Stimulated activated naive CD8-positive, alpha-beta T cell treated with anti-CD3 and anti-CD28 coated beads, Interleukin-15, Interleukin-2, amounts not matched to agents 100 U/mL and 50 U/mL, for 24 hours (primary cell): ENCODE data around the gene GZMM.

Source experiments
- ATAC-seq: fragments of 150-1000 bp; cut with Tn5 transposase; one replicate; pipeline ENCODE4 v1.10.0; 2021
- DNase-seq: peaks from one replicate; pipeline ENCODE4 v3.0.0; 2021

The GZMM gene

DNA sequence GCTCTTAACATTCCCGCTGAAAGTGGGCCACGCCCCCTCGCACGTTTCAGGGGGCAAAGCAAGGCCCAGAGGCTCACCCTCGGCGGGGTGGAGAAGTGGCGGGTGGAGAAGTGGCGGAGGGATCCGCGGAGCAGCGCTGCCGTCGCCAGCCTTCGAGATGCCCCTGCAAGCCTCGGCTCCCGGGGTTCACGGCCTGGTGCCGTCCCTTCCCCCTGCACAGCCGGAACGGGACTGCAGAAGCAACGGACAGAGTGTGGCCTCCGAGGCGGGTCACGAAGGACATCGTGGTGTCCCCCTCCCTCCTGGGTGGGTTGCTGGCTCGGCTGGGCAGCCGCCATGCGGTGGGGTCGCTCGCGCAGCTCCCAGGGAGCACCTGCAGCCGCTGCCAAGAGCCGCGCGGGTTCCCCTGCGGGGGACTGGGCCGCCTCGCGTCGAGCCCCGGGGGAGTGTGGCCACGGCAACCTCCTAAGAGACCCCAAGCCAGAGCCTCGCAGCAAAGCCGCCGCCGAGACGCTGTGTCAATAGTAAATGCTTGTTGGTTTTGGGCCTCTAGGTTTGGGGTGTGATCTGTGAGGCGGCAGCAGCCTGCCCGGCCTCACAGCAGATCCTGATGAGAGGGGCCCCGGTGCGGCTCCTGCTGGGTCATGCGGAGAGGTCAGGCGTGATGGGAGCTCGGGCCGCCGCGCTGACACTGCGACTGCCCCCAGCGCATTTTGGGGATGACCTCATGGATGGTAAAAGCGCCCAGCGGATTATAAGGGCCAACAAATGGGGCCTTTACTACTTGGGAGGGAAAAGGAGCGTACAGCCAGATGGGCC, 31.1 kb upstream of the GZMM start:
- no peak for DNase-seq
- ATAC-seq = no peak

DNA sequence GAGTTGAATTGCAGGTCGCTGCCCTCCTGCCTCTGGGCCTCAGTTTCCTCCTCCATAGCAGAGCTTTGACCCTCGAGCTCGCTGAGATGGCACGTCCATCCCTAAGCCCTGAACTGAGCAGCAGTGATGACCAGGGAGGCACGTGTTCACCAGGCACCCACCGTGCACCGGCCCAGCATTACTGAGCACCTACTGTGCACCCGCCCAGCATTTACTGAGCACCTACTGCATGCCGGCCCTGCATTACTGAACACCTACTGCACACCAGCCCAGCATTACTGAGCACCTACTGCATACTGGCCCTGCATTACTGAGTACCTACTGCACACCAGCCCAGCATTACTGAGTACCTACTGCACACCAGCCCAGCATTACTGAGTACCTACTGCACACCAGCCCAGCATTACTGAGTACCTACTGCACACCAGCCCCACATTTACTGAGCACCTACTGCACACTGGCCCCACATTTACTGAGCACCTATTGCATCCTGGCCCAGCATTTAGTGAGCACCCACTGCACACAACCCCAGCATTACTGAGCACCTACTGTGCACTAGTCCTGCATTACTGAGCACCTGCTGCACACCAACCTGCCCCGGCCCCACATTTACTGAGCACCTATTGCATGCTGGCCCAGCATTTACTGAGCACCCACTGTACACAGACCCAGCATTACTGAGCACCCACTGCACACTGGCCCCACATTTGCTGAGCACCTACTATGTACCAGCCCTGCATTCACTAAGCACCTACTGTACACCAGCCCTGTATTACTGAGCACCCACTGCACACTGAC, 30.3 kb upstream of the GZMM start:
- no peak for ATAC-seq
- no peak for DNase-seq

DNA sequence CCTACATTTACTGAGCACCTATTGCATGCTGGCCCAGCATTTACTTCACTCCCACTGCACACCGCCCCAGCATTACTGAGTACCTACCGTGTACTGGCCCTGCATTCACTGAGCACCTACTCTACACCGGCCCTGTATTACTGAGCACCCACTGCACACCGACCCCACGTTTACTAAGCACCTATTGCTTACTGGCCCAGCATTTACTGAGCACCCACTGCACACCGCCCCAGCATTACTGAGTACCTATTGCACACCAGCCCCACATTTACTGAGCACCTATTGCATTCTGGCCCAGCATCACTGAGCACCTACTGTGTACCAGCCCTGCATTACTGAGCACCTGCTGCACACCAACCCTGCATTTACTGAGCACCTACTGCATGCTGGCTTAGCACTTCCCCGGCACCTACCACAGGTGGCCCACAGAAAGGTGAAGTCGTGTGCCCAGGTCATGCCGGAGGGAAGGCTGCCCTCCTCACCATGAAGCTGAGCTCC, 29.6 kb upstream of the GZMM start:
- no peak for ATAC-seq
- no peak for DNase-seq

DNA sequence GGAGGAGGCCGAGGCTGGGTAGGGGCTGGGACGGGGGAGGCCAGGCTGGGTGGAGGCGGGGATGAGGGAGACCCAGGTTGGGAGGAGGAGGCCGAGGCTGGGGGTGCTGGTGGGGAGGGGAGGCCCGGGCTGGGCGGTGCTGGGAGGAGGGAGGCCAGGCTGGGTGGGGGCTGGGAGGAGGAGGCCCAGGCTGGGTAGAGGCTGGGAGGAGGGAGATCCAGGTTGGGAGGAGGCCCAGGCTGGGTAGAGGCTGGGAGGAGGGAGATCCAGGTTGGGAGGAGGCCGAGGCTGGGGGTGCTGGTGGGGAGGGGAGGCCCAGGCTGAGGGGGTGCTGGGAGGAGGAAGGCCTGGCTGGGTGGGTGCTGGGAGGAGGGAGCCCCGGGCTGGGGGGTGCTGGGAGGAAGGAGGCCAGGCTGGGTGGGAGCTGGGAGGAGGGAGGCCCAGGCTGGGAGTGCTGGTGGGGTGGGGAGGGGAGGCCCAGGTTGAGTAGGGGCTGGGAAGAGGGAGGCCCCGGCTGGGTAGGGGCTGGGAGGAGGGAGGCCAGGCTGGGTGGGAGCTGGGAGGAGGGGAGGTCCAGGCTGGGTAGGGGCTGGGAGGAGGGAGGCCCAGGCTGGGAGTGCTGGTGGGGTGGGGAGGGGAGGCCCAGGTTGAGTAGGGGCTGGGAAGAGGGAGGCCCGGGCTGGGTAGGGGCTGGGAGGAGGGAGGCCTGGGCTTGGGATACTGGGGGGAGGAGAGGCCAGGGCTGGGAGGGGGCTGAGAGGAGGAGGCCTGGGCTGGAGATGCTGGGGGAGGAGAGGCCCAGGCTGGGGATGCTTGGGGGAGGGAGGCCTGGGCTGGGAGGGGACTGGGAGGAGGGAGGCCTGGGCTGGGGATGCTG, 25.9 kb upstream of the GZMM start:
- no peak for DNase-seq

DNA sequence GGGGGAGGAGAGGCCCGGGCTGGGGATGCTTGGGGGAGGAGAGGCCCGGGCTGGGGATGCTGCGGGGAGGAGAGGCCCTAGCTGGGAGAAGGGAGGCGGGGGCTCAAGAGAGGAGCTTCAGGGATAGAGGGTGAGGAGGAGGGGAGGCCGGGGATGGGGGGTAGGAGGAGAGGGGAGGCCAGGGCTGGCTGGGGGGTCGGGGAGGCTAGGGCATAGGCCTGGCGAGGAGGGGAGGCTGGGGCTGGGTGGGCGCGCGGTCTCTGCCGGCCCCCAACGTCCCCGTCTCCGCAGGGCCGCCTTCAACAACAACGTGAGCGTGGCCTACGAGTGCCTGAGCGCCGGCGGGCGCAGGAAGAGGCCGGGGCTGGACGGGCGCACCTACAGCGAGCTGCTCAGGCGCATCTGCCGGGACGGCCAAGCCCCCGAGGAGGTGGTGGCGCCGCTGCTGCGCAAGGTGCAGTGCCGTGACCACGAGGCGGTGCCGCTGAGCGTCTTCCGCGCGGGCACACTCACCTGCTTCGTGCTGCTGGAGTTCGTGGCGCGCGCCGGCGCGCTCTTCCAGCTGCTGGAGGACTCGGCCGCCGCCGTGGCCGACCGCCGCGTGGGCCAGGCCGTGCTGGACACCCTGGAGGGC, 25.1 kb upstream of the GZMM start:
- ATAC-seq (peak; percentile 81), DNase-seq (peak; percentile 63)

More for the DNA sequence above, 25.9 kb upstream of the GZMM start:
- peak; percentile 14 for ATAC-seq

DNA sequence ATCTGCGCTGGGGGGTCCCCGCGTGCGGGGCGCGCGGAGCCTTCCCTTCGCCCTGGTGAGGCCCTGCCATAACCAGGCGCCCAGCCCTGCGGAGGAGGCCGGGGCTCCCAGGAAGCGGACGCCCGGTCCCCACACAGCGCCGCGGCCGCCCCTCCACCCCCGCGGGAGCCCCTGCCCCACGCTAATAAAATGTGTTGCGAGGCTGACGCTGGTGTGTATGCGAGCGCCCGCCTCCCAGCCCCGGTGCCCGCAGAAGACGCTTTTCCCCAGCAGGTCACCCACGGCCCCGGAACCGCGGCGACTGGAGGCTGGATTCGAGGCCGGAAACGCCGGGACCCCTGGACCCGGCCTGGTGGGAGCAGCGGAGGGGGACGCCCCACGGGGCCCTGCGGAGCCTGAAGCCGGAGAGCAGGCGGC, 24.4 kb upstream of the GZMM start:
- no peak for DNase-seq
- no peak for ATAC-seq

DNA sequence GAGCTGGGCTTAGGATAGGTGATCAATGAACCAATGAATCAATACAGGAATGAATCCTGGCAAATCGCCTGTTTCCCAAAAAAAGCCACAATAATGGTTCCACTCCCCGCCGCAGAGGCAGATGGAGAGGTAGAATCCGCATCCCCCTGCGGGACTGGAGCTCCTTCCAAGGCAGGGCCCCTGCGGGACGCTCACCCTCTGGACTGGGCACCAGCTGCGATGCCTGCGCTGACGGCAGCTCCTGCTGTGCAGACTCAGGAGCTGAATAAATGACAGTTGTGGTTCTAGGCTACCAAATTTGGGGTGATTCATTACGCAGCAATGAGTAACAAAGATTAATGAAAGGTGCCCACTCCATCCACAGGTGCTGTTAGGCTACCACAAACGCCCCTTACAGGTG, 21.1 kb upstream of the GZMM start:
- ATAC-seq (no peak), DNase-seq (no peak)

DNA sequence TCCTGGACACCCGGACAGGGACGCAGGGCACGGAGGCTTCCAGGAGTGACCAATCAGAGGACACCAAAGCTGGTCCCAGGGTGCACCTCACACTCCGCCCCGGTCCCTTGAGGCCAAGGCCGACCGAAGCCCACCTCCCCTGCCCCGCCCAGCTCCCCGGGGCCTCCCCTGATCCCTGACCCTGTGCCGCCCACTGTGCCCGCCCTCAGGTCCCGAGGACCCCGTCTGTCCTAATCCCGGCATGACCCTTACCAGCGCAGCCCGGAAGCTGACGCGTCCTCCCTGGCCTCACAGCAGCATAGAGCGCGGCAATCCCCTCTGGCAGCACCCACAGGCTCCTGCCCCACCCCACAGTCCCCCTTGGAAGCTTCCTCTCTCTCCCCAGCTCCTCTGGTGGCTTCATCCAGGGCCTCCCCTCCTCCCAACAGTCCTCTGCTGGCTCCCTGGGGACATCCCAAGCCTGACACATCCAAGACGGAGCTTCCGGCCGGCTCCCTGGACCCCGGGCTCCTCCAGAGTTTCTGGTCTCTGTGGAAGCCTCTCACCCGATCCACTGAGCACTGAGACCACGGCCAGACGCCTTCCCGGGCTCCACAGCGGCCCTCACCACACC, 19.7 kb upstream of the GZMM start:
- DNase-seq (no peak), ATAC-seq (no peak)

DNA sequence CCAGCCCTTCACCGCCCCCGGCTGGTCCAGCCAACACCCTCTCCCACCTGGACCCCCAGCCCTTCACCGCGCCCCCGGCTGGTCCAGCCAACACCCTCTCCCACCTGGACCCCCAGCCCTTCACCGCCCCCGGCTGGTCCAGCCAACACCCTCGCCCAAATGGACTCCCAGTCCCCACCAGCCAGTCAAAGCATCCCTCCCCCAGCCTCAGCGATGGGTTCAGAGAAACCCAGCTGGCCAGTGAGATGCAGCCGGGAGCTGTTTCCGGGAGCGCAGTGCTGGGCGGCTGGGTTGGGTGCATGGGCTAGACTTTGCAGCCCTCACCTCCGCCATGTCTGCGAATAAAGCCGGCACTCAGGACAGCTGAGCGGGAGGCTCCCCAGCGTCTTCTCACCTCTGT, 18.8 kb upstream of the GZMM start:
- DNase-seq (no peak), ATAC-seq (no peak)

DNA sequence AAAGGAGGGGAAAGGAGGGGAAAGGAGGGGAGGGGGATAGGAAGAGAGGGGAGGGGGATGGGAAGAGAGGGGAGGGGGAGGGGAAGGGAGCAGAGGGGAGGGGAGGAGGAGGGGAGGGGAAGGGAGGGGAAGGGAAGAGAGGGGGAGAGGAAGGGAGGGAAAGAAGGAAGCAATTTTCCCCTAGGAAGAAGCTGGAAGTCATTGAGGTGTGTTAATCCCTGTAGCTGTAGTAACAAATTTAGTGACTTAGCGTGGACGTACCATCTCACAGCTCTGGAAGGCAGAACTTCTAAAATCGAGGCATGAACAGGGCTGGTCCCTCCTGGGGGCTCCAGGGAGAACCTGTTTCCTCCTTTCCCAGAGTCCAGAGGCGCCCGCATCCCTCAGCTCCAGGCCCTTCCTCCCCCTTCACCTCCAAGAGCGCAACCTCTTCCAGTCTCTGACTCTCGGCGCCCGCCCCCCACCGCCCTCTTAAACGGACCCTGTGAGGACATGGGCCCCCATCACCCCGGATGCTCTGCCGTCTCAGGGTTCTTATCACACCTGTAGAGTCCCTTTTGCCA, 17.9 kb upstream of the GZMM start:
- ATAC-seq = no peak
- no peak for DNase-seq

DNA sequence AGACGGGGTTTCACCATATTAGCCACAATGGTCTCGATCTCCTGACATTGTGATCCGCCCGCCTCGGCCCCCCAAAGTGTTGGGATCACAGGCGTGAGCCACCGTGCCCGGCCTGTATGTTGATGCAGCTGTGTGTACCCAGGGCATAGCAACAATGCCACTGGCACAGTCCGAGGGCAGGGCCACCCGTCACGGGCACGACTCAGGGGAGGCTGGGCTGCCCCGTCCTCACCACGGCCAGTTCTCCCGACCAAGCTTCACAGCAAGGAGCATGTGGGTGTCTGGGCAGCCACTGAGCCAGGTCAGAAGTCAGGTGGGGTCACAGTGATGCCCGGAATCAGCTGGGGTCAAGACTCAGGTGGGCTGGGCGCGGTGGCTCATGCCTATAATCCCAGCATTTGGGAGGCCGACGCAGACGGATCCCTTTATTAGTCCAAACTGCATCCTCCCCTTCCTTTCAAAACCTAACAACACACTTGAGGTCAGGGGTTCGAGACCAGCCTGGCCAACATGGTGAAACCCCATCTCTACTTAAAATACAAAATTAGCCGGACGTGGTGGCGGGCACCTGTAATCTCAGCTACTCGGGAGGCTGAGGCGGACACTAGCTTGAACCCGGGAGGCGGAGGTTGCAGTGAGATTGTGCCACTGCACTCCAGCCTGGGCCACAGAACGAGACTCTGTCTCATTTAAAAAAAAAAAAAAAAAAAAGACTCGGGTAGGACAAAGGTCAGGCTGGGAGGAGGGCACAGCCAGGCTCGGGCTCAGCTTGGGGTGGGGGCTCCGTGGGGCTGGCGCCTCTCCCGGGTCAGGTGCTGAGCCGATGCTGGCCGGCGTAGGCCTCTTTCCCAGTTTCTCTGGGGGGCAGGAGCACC, 13.5 kb upstream of the GZMM start:
- ATAC-seq (no peak), DNase-seq (no peak)

DNA sequence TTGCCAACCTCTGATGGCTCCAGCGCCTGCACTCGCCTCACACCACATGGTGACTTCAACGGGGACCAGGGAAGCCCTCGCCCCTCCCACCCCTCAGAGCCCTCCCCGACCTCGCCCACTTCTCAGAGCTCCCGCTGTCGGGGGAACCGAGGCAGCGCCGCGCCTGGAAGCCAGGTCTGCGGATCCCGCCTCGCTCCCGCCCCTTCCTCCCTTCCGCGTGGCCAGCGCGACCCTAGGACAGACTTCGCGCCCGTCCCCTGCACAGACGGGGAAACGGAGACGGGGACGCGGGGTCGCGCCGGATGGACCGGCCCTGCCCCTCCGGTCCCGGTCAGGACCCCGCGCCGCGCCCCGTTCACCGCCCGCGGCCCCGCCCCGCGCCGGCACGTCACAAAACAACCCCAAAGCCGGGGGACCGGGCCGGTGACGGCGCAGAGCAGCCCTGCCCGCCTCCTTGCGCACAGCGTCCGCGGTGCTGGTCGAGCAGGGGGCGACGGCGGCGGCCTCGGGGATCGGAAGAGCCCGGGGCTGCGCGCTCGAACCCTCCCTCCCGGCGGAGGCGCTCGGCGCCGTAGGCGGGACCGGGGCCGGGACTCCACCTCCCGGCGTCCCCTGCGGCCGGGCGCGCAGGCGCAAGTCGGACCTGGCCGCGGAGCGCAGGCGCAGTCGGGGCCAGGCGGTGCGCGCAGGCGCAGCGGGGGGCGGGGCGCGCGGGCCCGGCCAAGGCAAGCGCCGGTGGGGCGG, 12.7 kb upstream of the GZMM start:
- ATAC-seq = peak; percentile 80

DNA sequence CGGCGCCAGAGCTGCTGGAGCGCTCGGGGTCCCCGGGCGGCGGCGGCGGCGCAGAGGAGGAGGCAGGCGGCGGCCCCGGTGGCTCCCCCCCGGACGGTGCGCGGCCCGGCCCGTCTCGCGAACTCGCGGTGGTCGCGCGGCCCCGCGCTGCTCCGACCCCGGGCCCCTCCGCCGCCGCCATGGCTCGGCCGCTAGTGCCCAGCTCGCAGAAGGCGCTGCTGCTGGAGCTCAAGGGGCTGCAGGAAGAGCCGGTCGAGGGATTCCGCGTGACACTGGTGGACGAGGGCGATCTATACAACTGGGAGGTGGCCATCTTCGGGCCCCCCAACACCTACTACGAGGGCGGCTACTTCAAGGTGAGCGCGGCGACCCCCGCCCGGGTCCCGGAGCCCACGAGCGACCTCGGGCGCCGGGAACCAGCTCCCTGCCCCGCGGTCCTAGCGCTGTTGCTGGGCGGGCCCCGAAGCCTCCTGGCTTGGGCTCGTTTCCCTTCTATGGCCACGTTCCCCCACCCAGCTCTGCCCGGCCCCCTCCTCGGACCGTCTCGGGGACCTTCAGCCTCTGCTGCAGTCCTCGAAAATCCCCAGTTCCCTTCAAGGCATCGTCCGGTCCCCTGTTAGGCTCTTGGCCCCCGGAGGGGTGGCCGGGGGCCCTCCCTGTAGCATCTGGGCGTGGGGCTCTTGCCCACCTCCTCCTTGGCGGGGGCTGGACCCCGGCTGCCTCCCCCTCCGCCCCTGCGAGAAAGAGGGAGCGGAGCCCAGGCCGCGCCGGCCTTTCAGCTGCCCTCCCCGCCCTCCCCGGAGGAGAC, 11.9 kb upstream of the GZMM start, which contains the start of gene CDC34:
Gene CDC34, plus strand, starts transcription at position 8 of the 808 bp plus-strand sequence. Its CDS starts 172 bp downstream, at position 180.
- no peak for DNase-seq

More for the DNA sequence above, 12.7 kb upstream of the GZMM start:
- peak; percentile 93 for DNase-seq

DNA sequence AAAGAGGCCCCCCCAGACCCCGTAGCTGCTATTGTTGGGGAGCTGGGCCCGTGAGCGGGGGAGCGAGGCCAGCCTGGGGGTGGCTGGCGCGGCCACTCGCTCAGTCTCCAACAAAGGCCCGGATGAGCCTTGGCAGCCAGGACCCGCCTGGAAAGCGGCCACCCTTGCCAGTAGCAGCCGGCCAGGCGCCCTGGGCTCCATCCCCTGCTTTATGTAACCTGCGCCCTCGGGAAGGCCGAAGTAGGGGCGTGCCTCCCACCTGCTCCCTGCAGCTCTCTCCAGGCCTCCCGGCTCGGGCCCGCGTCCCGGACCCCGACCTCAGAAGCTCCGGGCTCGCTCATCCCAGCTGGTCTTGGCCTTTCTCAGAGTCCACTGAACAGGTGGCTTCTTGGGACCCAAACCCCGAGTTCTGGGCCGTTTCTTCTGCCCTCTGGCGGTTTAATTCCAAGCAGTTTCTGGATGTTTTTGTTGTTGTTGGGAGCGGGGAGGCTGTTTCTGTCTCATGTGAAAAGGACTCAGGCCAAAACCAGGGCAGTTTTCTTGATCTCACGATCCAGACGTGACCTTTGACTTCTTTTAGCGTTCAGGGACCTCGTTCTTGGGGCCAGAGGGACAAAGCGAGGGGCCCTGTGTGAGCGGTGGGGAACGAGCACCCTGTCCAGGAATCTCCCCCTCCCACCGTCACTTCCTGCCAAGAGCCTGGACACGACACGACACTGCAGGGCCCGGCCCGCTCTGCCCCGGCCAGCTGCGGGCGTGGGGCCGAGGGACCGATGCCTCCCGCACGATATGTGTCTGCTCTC, 11.1 kb upstream of the GZMM start:
- DNase-seq = peak; percentile 51

More for the DNA sequence above, 11.9 kb upstream of the GZMM start, which contains the start of gene CDC34:
- ATAC-seq = no peak

DNA sequence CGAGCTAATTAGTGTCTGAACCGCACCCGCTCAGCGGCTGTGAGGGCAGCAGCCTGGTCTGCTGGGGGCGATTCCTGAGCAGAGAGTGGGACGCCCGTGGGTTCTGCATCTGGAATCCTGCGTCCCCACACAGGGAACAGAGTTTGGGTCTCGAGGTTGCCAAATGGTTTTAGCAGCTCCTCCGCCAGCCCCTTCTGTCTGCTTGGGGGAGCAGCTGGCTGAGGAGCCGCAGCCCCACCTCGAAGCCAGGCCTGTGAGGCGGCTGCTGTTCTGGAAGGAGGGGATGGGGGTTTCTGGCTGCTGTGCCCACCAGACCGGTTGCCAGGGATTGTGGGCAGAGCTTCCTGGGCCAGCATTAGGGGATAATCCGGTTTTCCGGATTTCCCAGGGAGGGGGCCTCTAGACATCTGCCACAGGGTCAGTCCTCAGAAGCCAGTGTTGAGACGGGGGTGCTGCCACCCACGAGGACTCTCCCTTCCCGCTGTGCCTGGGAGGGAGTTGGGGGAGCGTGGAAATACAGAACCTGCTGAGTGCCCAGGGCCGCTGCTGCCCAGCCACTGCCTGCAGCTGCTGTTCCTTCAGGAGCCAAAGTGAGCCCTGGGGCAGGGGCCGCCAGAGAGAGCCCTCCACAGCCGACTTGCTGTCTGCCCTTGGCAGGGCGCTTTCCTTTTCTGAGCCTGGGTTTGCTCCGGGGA, 10.3 kb upstream of the GZMM start:
- DNase-seq = no peak
- no peak for ATAC-seq

More for the DNA sequence above, 11.1 kb upstream of the GZMM start:
- ATAC-seq = no peak

DNA sequence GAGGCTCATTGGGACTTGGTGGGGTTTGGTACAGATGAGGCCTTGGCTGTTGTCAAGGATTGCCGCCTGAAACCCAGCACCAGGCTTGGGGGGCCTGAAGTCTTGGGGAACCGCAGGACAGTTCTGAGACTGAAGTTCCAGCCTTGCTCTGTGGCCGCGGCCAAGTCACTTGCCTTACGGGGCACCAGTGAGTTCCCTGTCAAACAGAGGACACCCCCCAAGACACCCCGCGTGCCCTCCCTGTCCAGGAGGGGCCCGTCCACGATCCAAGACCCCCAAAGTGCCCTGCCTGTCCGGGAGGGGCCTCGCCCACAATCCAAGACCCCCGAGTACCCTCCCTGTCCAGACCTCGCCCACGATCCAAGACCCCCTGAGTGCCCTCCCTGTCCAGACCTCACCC, 9.8 kb upstream of the GZMM start:
- ATAC-seq (no peak), DNase-seq (no peak)
